ENCODE data around the gene TOMM34.

GRCh38 chr20:44958276-44958675 lies 1.9 kb downstream of the TOMM34 start:
- TF ChIP-seq POLR2AphosphoS5 (IDR thresholded peaks at IDR 0.05) (no peak), POLR2A (IDR thresholded peaks at IDR 0.05) (no peak), CTCF (IDR thresholded peaks at IDR 0.05) (no peak)

All from prostate gland (tissue), 2 donors.